Osteocyte (in vitro differentiated cells): ENCODE results near the gene MBD2. TPM values are rescaled to one million over a fixed set of nuclear protein-coding genes. Genes with fewer than 3 reads are reported as not detected.

Experiments
- DNase-seq: peaks from one replicate; pipeline ENCODE4 v3.0.0; 2021; ENCODE audit warnings: mixed read lengths; ENCODE audit not compliant: unreplicated experiment; ENCODE audit errors: extremely low spot score
- H3K27ac Mint-ChIP-seq: one replicate; pipeline ENCODE4 v1.8.0; 2021; ENCODE audit warnings: mild to moderate bottlenecking, mixed read lengths; ENCODE audit not compliant: unreplicated experiment
- H3K27me3 Mint-ChIP-seq: one replicate; pipeline ENCODE4 v1.8.0; 2021; ENCODE audit warnings: mixed read lengths; ENCODE audit not compliant: unreplicated experiment
- H3K36me3 Mint-ChIP-seq: one replicate; pipeline ENCODE4 v1.8.0; 2021; ENCODE audit warnings: mixed read lengths; ENCODE audit not compliant: unreplicated experiment
- H3K4me1 Mint-ChIP-seq: one replicate; pipeline ENCODE4 v1.8.0; 2021; ENCODE audit warnings: mixed read lengths; ENCODE audit not compliant: unreplicated experiment
- H3K4me3 Mint-ChIP-seq: one replicate; pipeline ENCODE4 v1.8.0; 2021; ENCODE audit warnings: mild to moderate bottlenecking, moderate library complexity, mixed read lengths; ENCODE audit not compliant: unreplicated experiment
- H3K9me3 Mint-ChIP-seq: one replicate; pipeline ENCODE4 v1.8.0; 2021; ENCODE audit warnings: mixed read lengths; ENCODE audit not compliant: unreplicated experiment
- CTCF ChIP-seq: fragments of 200-600 bp; sonication (generic); IDR thresholded peaks from 2 replicates; pipeline ENCODE4 v1.5.0; 2021; ENCODE audit warnings: antibody characterized with exemption, mild to moderate bottlenecking, moderate library complexity
- long read RNA-seq: library from polyadenylated mRNA; unstranded; transcript quantifications from one replicate; pipeline ENCODE4 v2.0.0, GENCODE V29; 2021
- total RNA-seq: library from RNA; stranded (reverse); gene quantifications from 2 replicates; pipeline ENCODE4 v1.2.1, GENCODE V29; 2021

Gene MBD2
- 58.3 and 62.5 TPM in 2 replicates for total RNA-seq
- long read RNA-seq, partial matches to known transcripts, result 2 of 3 reads
- long read RNA-seq, other reads (novel, unspliced or antisense), result 1 of 3 reads

- Mint-ChIP-seq H3K36me3 (no peaks in the 10 kb centered on the region), H3K4me1 (peaks cover 36% of the 10 kb centered on the region), H3K27me3 (no peaks in the 10 kb centered on the region), H3K9me3 (no peaks in the 10 kb centered on the region), H3K4me3 (peak within 1 kb of the TSS; percentile 90), H3K27ac (peak within 1 kb of the TSS; percentile 94)
- peak; percentile 97 for DNase-seq
- peak; percentile 43 for TF ChIP-seq CTCF
Measured at GRCh38 chr18:54224379-54225014, at the start of gene MBD2. Gene MBD2, minus strand, starts transcription at chr18:54224669. Its CDS starts 110 bp downstream, at chr18:54224559.

GRCh38 chr18:54269893-54270844 lies 45.7 kb upstream of the MBD2 start:
- peak overlapping the region; percentile 99 for H3K27ac Mint-ChIP-seq
- H3K4me1 Mint-ChIP-seq, result peaks cover 14% of the 10 kb centered on the region
- DNase-seq, result no peak
- H3K9me3 Mint-ChIP-seq, result no peaks in the 10 kb centered on the region
- H3K27me3 Mint-ChIP-seq, result no peaks in the 10 kb centered on the region
- TF ChIP-seq CTCF, result peak; percentile 67
- peak overlapping the region; percentile 94 for H3K4me3 Mint-ChIP-seq
- H3K36me3 Mint-ChIP-seq, result peaks cover 3% of the 10 kb centered on the region

- Mint-ChIP-seq H3K9me3 (no peaks in the 10 kb centered on the region), H3K27me3 (no peaks in the 10 kb centered on the region), H3K36me3 (no peaks in the 10 kb centered on the region), H3K27ac (peak overlapping the region; percentile 99), H3K4me3 (peak overlapping the region; percentile 94), H3K4me1 (peaks cover 14% of the 10 kb centered on the region)
- TF ChIP-seq CTCF, result no peak
- DNase-seq, result no peak
Measured at GRCh38 chr18:54268751-54269150, 44.3 kb upstream of the MBD2 start.

- Mint-ChIP-seq H3K27ac (no peak overlapping the region), H3K36me3 (no peaks in the 10 kb centered on the region), H3K4me1 (peaks cover 14% of the 10 kb centered on the region), H3K27me3 (no peaks in the 10 kb centered on the region), H3K9me3 (no peaks in the 10 kb centered on the region), H3K4me3 (no peak overlapping the region)
- no peak for TF ChIP-seq CTCF
- no peak for DNase-seq
Measured at GRCh38 chr18:54267701-54268100, 43.2 kb upstream of the MBD2 start.

DNA sequence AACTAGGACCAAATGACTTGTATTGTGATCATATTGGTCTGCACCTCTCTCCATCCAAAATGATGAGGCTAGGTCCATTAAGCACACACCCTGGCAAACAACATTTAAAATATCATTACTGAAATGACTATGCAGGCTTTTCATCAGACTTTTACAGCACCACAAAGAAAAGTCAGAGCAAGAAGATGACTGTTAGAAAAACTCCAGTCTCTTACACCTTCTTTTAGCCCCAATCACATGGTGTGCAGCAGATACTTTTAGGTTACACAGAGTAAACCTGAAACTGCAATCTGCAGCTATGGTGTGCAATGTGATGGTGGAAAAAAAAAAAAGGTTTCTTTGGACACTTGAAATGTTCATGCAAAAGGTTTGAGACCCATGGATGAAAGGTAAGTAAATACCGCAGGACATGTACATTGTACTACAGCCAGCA lies 39.5 kb upstream of the MBD2 start:
- DNase-seq, result no peak
- H3K36me3 Mint-ChIP-seq, result no peaks in the 10 kb centered on the region
- H3K4me1 Mint-ChIP-seq, result peaks cover under 1% of the 10 kb centered on the region
- H3K4me3 Mint-ChIP-seq, result no peak overlapping the region
- H3K9me3 Mint-ChIP-seq, result no peaks in the 10 kb centered on the region
- TF ChIP-seq CTCF, result no peak
- H3K27me3 Mint-ChIP-seq, result no peaks in the 10 kb centered on the region
- no peak overlapping the region for H3K27ac Mint-ChIP-seq
